ENCODE data around the gene SND1.

Gene SND1

GRCh38 chr7:127651556-127652332 is at the start of gene SND1:
Gene SND1, plus strand, starts transcription at chr7:127652194. Its CDS starts 180 bp downstream, at chr7:127652374.
- DNase-seq (ENCODE audit: low read depth in 2 of 2), result peak; percentile 96 to 97

GRCh38 chr7:127608446-127608845 is 43.5 kb upstream of the SND1 start:
- DNase-seq (ENCODE audit: low read depth in 2 of 2), result no peak

DNA sequence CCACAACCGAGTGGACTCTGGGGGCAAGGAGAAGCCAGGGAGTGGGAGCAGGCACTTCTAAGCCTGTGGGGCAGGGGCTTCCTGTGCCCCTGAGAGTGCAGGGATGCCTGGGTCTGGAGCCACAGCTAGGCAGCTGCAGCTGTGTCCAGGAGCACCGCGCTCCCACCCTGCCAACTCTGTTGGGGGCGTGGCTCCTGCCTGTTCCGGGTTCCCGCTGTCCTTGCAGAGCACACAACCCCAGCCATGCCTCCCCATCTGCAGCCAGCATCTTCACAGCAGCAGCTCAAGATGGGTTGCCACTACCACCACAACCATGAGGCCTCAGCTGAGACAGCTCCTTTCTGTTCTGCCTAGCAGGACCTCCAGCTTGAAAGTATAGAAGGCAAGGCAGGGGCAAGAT is 42.7 kb upstream of the SND1 start:
- no peak for DNase-seq (ENCODE audit: low read depth in 2 of 2)

- DNase-seq (ENCODE audit: low read depth in 2 of 2), result no peak
These were observed 39.7 kb upstream of the SND1 start for GRCh38 chr7:127612263-127612662.

GRCh38 chr7:127616724-127617123 is 35.3 kb upstream of the SND1 start:
- no peak for DNase-seq (ENCODE audit: low read depth in 2 of 2)

- no peak for DNase-seq (ENCODE audit: low read depth in 2 of 2)
These were observed 34.0 kb upstream of the SND1 start, which contains the start of gene PAX4 for GRCh38 chr7:127618042-127618441. Gene PAX4, minus strand, starts transcription at chr7:127618142. Its CDS starts 2,214 bp downstream, at chr7:127615928.

- no peak for DNase-seq (ENCODE audit: low read depth in 2 of 2)
These were observed 33.2 kb upstream of the SND1 start for GRCh38 chr7:127618775-127619174.

DNA sequence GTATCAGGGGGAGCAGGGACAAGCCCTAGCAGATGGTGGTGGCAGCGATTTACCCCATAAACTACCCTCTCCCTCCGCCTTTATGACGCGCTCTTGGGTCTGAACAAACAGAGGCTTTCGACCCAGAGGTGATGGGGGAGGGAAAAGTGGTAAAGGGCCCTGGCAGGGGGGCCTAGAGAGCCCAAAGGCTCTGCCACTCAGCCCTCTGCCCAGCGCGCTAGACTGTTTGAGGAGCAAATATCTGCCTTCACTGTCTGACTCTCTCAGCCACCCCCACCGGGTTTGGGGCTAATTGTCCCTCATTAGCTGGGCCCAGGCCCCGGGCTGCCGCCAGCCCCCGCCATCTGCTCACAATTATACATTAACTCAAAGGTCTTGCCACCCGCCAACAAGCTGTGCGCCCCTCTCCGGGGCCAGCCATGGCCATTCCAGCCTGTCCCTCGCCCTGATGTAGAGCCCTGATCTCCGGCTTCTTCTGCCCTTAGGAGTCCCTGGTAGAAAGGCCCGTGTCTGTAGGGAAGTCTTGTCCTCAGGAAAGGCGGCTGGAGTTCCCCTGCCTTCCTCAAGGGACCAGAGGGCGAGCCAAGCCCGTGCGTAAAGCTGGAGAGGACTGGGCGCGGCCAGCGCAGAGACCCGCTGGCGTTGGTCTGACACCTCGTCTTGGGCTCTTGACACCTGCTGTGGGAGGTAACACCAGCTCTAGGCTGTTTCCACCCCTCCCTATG is 32.2 kb upstream of the SND1 start:
- no peak for DNase-seq (ENCODE audit: low read depth in 2 of 2)

GRCh38 chr7:127620406-127621233 is 31.4 kb upstream of the SND1 start:
- DNase-seq (ENCODE audit: low read depth in 2 of 2), result no peak

DNA sequence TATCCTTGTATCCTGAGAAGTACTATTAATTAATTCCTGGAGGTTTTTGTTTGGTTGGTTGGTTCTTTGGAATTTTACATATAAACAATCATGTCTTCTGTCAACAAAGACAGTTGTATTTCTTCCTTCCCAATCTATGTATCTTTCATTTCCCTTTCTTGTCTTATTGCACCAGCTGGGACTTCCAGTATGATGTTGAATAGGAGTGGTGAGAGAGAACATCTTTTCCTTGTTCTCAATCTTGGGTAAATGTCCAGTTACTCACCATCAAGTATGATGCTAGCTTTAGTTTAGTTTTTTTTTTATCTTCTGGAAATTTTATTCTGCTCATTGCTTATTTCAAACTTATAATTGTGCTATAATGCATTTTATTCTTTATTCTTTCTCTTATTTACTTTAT is 26.7 kb upstream of the SND1 start:
- DNase-seq (ENCODE audit: low read depth in 2 of 2), result no peak

- no peak for DNase-seq (ENCODE audit: low read depth in 2 of 2)
These were observed 23.5 kb upstream of the SND1 start for GRCh38 chr7:127628445-127628844.

GRCh38 chr7:127629268-127629854 is 22.6 kb upstream of the SND1 start:
- DNase-seq (ENCODE audit: low read depth in 2 of 2), result no peak

DNA sequence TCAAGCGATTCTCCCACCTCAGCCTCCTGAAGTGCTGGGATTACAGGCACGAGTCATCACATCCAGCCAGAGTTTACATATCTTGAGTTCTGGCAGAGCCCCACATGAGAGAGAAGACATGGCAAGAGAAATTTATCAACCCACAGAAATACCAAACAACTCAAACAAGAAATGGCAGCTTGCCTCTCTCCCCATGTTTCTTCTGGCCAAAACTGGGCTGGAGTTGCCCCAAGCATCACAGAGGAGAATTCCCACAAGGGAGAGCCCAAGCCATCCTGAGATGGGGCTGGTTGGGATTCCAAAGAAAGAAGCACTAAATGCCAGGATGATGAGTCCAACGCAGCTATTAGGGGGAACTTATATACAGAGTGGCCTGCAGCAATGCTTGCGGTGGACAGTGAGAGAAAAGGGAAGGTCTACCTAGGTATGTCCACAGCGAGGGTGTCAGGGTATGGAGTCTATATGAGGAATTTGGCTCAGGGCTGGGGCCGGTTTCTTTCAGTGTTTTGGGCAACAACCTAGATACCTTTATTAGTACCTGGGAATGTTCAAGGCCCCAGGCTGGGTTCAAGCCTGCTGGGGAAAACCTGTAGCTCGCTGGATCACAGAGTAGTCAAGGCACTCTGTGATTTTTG is 19.6 kb upstream of the SND1 start:
- DNase-seq (ENCODE audit: low read depth in 2 of 2), result no peak

DNA sequence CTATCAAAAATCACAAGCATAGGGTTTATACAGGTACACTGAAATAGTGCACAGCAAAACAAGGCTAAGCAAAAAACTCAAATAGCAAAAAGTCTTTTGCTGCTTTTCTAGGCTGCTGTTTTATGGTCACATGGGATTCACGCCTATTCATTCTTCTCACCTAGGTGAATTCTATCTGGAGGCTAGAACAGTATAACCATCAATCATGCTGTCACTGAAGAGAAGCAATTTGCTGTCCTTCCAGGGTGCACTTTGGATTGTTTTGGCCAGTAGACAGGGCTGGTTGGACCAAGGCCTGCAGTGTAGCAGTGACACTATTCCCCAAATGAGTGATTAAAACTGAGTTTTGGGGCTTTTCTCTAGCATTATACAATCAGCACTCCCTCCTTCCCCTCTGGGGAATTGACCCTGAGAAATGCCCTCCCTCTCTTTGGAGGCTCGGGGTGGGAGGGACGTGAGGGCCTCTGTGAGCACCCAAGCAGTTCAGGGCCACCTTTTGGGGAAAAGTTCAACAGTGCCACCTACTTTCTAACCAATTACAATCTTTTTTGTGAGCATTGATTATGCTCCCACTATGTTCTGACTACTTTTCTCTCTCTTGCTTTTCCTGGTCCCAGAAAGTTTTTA is 16.2 kb upstream of the SND1 start:
- DNase-seq (ENCODE audit: low read depth in 2 of 2), result no peak

- no peak for DNase-seq (ENCODE audit: low read depth in 2 of 2)
These were observed 13.8 kb upstream of the SND1 start for GRCh38 chr7:127638197-127638596.

DNA sequence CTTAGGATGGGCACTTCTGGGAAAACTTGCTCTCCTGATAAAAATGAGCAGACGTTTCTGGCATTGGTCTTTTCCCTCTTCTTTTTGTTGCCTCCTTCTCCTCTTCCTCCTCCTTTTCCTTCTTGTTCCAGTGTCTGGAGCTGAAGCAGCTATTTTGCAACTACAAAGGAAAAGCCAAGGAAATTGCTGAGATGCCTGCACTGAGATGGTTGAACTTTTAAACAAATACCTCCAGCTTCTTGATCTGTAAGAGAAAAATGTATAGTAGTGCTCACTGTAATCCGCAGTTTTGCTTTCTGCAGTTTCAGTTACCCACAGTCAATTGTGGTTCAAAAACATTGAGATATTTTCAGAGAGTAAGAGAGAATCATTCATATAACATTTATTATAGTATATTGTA is 7.5 kb upstream of the SND1 start:
- no peak for DNase-seq (ENCODE audit: low read depth in 2 of 2)

DNA sequence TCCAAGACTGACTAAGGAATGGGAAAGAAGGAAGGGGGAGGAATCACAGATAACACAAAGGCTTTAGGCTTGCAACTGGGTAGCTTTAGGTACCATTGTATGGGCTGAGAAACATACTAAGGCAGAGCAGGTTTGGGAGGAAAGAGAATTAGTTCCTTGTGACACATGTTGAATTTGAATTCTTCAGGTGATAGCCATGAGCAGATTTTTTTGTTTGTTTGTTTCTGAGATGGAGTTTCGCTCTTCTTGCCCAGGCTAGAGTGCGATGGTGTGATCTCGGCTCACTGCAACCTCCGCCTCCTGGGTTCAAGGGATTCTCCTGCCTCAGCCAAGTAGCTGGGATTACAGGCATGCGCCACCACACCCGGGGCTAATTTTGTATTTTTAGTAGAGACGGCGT is 4.4 kb upstream of the SND1 start:
- DNase-seq (ENCODE audit: low read depth in 2 of 2), result no peak

GRCh38 chr7:127648986-127649385 is 3.0 kb upstream of the SND1 start:
- no peak for DNase-seq (ENCODE audit: low read depth in 2 of 2)

GRCh38 chr7:127650847-127651555 is 993 bp upstream of the SND1 start:
- no peak for DNase-seq (ENCODE audit: low read depth in 2 of 2)

All from activated CD4-positive, alpha-beta T cell treated with anti-CD3 and anti-CD28 coated beads for 24 hours (primary cell).